Peyer's patch (tissue), 4 donors: Measurements from ENCODE around the gene MRNIP. TPM values are rescaled to one million over a fixed set of nuclear protein-coding genes. Genes with fewer than 3 reads are reported as not detected.

Source experiments
- DNase-seq, 3 donors: peaks; one replicate each; pipeline ENCODE4 v3.0.0-alpha.2; 2017 to 2019
- H3K27ac ChIP-seq, 4 donors: fragments of 200-600 bp; sonication (generic); one replicate each; pipeline ENCODE4 v1.5.1; 2016 to 2019
- H3K27me3 ChIP-seq, 2 donors: fragments of 200-600 bp; sonication (generic); one replicate each; pipeline ENCODE4 v1.5.1; 2019
- H3K36me3 ChIP-seq, 3 donors: fragments of 200-600 bp; sonication (generic); one replicate each; pipeline ENCODE4 v1.5.1; 2016 to 2019
- H3K4me1 ChIP-seq, 4 donors: fragments of 200-600 bp; sonication (generic); one replicate each; pipeline ENCODE4 v1.5.1; 2016 to 2019
- H3K4me3 ChIP-seq, 4 donors: fragments of 200-600 bp; sonication (generic); 1 replicate in 3 of 4; 2 replicates in 1 of 4; pipeline ENCODE4 v1.5.1; 2016 to 2019; ENCODE audit warnings: mild to moderate bottlenecking in 1 of 4
- H3K9me3 ChIP-seq, 4 donors: fragments of 200-600 bp; sonication (generic); one replicate each; pipeline ENCODE4 v1.5.1; 2016 to 2019; ENCODE audit warnings: mild to moderate bottlenecking in 1 of 4
- POLR2A ChIP-seq, 2 donors: fragments of 450-650 bp; IDR thresholded peaks; one replicate each; pipeline ENCODE4 v1.5.1; 2017; ENCODE audit warnings: antibody characterized with exemption in 2 of 2, mild to moderate bottlenecking in 2 of 2, moderate library complexity in 2 of 2
- total RNA-seq, 4 donors: library from RNA; depleted of rRNA; stranded (reverse); fragments of >200 nt; gene quantifications; one replicate each; pipeline ENCODE4 v1.1.0, GENCODE V29; 2016
- TF ChIP-seq, protein P1 (sequence below), 6 experiments: fragments of 450-650 bp in 4 of 6; fragments of 200-600 bp in 2 of 6; sonication (generic) in 1 of 6; IDR thresholded peaks; one replicate each; pipeline ENCODE4 v1.5.1; 2017 to 2019; ENCODE audit warnings: antibody characterized with exemption in 6 of 6, mild to moderate bottlenecking in 3 of 6, moderate library complexity in 1 of 6

The MRNIP gene
- total RNA-seq, 4 donors from 2014 or later, result 21.5 to 120 (median 68.3) TPM

DNA sequence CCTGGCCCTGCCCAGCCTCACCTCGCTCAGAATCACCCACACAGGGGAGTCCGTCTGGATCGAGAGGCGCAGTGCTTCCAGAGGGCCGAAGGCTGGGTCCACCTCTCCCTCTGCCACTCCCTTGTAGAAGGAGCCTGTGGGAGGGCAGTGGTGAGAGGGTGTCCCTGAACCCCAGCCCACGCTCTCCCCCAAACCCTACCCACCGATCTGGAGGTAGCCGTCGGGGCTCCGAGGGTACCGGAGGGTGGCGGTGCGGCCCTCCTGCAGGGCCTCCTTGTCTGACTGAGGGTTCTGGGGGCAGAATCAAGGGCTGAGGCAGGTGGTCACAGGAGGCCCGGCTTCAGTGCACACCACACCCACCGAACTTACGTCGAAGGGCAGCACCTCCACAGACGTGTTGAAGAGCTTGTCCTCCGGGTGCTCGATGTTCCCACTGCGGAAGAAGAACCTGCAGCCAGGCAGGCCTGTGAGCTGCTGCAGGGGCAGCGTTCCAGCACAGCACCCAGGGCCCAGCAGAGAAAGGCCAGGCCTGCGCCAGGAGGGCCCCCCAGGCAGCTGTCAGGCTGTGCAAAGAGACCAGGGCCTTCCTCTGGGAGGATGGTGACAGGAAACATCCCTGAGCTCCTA is 60.4 kb downstream of the MRNIP start:
- H3K4me1 ChIP-seq, result peaks cover 2 to 50% (median 33%) of the 10 kb centered on the region in 4 donors
- no peak overlapping the region for H3K27ac ChIP-seq
- H3K27me3 ChIP-seq, result no peaks in the 10 kb centered on the region
- H3K4me3 ChIP-seq, result no peak overlapping the region
- no peak for TF ChIP-seq POLR2A (IDR thresholded peaks at IDR 0.05)
- TF ChIP-seq, protein P1, sequence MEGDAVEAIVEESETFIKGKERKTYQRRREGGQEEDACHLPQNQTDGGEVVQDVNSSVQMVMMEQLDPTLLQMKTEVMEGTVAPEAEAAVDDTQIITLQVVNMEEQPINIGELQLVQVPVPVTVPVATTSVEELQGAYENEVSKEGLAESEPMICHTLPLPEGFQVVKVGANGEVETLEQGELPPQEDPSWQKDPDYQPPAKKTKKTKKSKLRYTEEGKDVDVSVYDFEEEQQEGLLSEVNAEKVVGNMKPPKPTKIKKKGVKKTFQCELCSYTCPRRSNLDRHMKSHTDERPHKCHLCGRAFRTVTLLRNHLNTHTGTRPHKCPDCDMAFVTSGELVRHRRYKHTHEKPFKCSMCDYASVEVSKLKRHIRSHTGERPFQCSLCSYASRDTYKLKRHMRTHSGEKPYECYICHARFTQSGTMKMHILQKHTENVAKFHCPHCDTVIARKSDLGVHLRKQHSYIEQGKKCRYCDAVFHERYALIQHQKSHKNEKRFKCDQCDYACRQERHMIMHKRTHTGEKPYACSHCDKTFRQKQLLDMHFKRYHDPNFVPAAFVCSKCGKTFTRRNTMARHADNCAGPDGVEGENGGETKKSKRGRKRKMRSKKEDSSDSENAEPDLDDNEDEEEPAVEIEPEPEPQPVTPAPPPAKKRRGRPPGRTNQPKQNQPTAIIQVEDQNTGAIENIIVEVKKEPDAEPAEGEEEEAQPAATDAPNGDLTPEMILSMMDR (IDR thresholded peaks at IDR 0.05), result no peak
- peaks cover 0 to 58% (median 0%) of the 10 kb centered on the region in 3 donors for H3K36me3 ChIP-seq
- no peaks in the 10 kb centered on the region for H3K9me3 ChIP-seq
- DNase-seq, result no peak

DNA sequence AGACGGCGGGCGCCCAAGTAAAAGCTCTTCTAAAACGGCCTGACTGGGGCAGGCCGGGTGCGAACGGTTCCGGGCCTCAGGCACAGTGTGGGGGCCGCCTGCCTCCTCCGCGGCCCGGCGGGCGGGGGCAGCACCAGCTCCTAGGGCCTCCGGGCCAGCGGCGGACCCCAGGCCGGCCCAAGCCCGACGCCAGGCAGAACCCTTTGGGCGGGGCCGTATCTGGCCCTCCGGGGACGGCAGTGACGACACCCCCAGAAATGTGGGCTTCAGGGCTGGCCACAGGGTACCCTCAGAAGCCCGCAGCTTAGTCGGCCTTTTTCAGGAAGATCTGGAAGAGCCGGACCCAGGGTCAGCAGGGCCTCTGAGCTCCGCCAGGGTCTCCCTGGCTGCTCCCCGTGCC is 60.9 kb downstream of the MRNIP start:
- no peaks in the 10 kb centered on the region for H3K9me3 ChIP-seq
- peaks cover 0 to 56% (median 0%) of the 10 kb centered on the region in 3 donors for H3K36me3 ChIP-seq
- H3K4me3 ChIP-seq, result no peak overlapping the region
- H3K4me1 ChIP-seq, result peaks cover 0 to 50% (median 29%) of the 10 kb centered on the region in 4 donors
- H3K27ac ChIP-seq, result no peak overlapping the region
- TF ChIP-seq, protein P1 (IDR thresholded peaks at IDR 0.05), result no peak
- no peak for TF ChIP-seq POLR2A (IDR thresholded peaks at IDR 0.05)
- no peak for DNase-seq
- H3K27me3 ChIP-seq, result no peaks in the 10 kb centered on the region

DNA sequence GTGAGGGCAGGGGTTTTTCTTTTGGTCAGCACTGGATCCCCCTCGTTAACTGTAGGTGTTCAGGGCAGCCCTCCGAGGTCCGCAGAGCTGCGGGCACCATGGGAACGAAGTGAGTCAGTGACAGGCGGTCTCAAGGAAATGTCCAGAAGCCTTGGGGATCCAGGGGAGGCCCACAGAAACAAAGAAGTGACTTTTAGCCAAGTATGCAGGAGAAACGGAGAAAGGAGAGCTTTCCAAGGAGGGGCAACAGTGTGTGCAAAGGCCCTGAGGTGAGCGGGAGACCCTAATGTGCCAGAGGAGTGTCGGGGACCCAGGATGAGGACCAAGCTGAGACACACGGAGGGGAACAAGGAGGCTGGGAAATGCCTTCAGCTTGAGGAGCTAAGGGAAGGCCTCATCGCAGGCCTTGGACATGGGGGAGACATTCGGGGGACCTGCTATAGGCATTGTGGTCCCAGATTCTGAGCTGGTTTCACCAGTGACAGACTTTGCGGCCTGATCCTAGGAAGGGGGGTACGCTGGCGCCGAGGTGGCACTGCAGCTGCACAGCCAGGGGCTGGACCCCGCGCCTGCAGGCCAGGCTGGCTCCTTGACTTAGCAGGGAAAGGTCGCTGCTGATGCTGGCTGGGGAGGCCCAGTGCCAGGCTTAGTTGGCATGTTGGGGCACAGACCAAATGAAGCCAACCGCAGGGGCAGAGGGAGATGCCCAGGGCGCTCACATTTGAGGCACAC is 61.6 kb downstream of the MRNIP start:
- H3K4me3 ChIP-seq, result peak overlapping the region in 2 of 4 donors; percentile 60 to 68
- H3K27ac ChIP-seq, result peak overlapping the region; percentile 73 to 89 (median 84)
- peaks cover 0 to 48% (median 27%) of the 10 kb centered on the region in 4 donors for H3K4me1 ChIP-seq
- H3K27me3 ChIP-seq, result no peaks in the 10 kb centered on the region
- H3K9me3 ChIP-seq, result no peaks in the 10 kb centered on the region
- no peak for TF ChIP-seq POLR2A (IDR thresholded peaks at IDR 0.05)
- TF ChIP-seq, protein P1 (IDR thresholded peaks at IDR 0.05), result no peak
- peaks cover 0 to 49% (median 0%) of the 10 kb centered on the region in 3 donors for H3K36me3 ChIP-seq
- peak in 1 of 3 donors; percentile 51 for DNase-seq

DNA sequence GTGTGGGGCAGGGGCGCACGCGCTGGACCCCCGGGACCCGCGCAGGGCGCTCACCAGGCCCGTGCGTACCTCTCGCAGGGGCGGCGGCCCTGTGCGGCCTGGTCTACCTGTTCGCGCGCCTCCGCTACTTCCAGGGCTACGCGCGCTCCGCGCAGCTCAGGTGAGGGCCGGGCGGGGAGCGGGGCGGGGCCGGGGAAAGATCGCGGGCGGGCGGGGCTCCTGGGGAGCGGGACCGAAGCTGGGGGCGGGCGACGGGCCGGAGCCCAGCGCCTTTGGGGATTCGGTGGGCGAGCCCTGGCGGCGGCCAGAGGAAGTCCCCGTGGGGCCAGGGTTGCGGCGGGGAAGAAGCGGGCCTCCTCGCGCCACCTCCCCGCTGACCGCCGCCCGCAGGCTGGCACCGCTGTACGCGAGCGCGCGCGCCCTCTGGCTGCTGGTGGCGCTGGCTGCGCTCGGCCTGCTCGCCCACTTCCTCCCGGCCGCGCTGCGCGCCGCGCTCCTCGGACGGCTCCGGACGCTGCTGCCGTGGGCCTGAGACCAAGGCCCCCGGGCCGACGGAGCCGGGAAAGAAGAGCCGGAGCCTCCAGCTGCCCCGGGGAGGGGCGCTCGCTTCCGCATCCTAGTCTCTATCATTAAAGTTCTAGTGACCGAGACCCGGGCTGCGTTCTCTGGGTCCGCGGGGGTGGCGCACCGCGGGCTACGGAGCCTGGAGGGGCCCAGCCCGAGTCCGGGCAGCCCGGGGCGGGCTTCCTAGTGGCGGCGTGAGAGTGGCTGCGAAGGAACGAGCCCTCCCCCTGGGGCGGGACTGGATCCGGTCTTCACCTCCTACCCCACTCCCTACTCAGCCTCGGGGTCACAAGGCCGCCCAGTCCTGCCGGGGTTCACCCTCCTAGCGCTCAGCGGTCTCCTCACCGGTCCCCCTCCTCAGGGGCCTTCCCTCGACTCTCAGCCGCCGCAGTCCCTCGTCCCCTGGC is 62.5 kb downstream of the MRNIP start:
- H3K4me1 ChIP-seq, result peaks cover 0 to 39% (median 24%) of the 10 kb centered on the region in 4 donors
- DNase-seq, result peak; percentile 73 to 92 (median 91)
- H3K27me3 ChIP-seq, result no peaks in the 10 kb centered on the region
- H3K9me3 ChIP-seq, result no peaks in the 10 kb centered on the region
- H3K36me3 ChIP-seq, result peaks cover 0 to 42% (median 0%) of the 10 kb centered on the region in 3 donors
- H3K27ac ChIP-seq, result peak overlapping the region; percentile 73 to 89 (median 84)
- peak; percentile 28 to 43 for TF ChIP-seq POLR2A (IDR thresholded peaks at IDR 0.05)
- TF ChIP-seq, protein P1 (IDR thresholded peaks at IDR 0.05), result peak; percentile 81 to 96 (median 88)
- H3K4me3 ChIP-seq, result peak overlapping the region; percentile 60 to 74 (median 64)
